Measurements from ENCODE around the gene PTH1R.

Gene PTH1R

DNA sequence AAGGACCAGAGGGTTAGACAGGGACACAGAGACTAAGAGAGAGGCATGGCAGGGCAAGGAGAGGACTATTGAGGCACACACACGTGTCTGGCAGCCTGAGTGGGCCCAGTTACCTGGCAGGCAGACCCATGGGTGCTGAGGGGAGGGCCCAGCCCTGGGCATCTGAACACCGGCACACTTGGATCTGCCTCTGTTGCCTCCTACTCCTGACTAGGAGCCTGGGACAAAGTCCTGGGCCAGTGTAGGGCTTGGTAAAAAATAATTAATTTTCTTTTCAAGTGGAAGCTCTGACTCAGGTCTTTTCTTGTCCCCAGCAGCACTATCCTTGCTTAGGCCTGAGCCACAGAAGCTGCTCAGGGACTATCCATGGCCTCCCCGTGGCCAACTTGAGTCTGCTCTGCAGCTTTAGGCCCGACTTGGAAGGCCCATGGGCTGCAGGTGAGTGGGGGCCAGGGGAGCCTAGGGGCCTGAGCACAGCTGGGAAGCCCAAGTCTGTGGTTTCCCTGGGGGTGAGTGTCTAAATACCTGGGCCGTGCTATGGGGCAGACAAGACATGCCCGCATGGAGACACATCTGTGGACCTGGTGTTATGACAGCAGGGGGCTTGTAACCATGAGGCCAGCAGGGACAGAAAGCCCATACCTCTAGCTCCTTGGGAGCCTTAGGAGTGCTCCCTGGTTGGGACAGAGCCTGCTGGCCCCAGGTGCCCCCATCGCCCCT lies at the start of gene PTH1R:
TSS of gene PTH1R (plus strand) at position 316 of the 720 bp plus-strand sequence. CDS start 5,839 bp downstream, outside the sequence.
- no peak for DNase-seq

DNA sequence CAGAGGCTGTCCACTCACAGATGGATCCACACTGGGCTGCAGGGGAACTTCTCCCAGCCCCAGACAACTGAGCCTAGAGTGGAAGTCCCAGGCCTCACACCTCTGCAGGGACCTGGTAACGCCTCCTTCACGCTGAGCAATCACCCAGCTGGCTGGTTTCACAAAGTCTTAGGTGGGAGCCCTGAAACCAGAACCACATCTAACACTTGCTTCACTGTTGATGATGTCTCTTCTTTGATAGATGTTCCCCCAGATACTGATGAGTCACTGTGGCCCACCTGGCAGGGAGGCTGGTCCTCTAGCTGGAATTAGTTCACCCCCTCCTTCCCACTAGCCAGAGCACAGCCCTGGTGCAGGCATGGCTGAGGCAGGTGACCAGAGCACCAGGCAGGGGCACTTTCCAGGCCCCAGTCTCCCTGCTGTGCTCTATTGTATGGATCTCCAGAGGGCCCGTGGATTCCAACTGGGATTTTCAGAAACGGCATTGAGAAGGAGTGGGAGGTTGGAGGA lies 47.8 kb upstream of the PTH1R start:
- no peak for DNase-seq

GRCh38 chr3:46830801-46831200 lies 46.7 kb upstream of the PTH1R start:
- DNase-seq = no peak

- DNase-seq = no peak
These were observed 46.2 kb upstream of the PTH1R start for GRCh38 chr3:46831316-46831715.

DNA sequence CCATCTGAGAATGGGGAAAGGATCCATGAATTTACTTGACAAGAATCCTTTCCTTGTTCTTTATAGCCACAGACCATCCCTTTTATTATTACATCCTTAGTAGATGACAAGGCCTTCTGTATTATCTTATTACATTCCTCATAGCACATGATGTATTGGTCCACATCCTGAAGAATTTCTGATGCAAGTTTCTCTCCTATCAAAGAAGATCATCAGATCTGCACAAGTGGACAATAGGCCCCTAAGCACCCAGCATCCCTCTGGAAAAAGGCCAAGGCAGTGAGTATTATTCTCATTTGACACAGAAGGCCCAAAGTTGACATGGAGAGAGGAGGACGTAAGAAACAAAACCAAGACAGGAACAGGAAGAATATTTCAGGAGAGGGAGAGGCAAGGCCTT lies 45.7 kb upstream of the PTH1R start:
- DNase-seq = no peak

- DNase-seq = no peak
These were observed 43.9 kb upstream of the PTH1R start for GRCh38 chr3:46833346-46834300.

DNA sequence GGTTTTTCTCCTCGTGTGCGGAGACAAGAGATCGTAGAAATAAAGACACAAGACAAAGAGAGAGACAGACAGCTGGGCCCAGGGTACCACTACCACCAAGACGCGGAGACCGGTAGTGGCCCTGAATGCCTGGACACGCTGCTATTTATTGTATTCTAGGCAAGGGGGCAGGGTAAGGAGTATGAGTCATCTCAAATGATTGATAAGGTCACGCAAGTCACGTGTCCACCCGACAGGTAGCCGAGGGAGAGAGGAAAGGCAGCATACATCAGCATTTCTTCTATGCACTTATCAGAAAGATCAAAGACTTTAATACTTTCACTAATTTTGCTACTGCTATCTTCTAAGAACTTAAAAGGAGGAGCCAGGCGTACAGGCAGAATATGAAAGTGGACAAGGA lies 42.5 kb upstream of the PTH1R start:
- no peak for DNase-seq

- no peak for DNase-seq
These were observed 42.0 kb upstream of the PTH1R start for GRCh38 chr3:46835491-46835890.

GRCh38 chr3:46838301-46838700 lies 39.2 kb upstream of the PTH1R start:
- no peak for DNase-seq

- no peak for DNase-seq
These were observed 37.0 kb upstream of the PTH1R start for GRCh38 chr3:46840491-46840890.

- DNase-seq = no peak
These were observed 34.0 kb upstream of the PTH1R start for GRCh38 chr3:46843508-46843907.

DNA sequence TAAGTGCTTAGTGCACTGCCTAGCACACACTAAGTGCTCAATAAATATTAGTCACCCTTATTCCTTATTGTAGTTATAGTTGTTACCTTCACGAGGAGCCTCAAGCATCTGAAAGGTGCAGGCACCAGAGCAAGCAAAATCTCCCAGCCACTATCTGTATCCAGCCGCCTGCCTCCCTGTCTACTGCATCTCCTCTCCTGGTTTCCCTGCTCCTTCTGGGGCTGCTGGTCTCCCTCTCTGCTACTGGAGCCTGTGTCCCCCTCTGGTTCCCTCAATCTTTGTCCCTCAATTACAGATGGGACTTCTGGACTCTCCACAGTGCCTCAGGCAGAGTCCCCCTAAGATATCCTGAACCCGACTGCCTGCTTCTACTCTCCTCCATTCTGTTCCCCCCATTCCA lies 33.1 kb upstream of the PTH1R start:
- no peak for DNase-seq

DNA sequence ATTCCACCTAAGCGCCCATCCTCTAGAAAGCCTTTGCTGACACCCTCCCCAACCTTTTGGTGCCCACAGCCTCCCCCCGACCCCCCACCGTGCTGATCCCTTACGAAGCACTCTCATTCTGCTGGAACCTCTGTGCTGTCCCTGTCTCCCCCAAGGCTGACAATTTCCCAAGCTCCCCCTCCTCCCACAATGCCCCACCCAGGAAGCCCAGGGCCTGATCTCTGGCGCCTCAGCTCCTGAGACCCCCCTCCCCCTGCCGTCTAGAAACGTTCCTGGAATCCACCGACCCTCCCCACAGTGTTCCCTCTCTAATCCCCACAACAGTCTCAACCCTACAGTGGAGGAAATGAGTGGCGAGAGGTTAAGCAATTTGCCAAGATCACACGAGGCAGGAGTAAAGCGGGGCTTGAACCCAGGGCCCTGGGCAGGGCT lies 32.6 kb upstream of the PTH1R start:
- no peak for DNase-seq

- DNase-seq = peak in 1 of 2 experiments; percentile 29
These were observed 32.1 kb upstream of the PTH1R start for GRCh38 chr3:46845397-46845859.

- DNase-seq = peak; percentile 29 to 65
These were observed 31.5 kb upstream of the PTH1R start for GRCh38 chr3:46845860-46846623.

GRCh38 chr3:46846624-46847542 lies 30.6 kb upstream of the PTH1R start:
- no peak for DNase-seq

DNA sequence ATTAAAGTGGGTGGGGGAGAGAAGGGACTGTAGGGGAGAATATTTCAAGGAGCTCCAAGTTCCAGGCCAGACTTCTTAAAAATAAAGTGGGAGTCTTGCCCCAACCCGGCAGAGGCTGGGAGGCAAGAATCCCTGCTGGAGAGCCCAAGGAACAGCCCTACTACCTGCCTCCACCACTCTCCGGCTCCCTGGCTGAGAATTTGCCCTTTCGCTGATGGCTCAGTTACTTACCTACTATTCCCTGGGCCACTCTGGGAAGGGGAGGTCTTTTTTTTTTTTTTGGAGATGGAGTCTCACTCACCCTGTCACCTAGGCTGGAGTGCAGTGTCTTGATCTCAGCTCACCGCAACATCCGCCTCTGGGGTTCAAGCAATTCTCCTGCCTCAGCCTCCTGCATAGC lies 29.8 kb upstream of the PTH1R start:
- DNase-seq = no peak

DNA sequence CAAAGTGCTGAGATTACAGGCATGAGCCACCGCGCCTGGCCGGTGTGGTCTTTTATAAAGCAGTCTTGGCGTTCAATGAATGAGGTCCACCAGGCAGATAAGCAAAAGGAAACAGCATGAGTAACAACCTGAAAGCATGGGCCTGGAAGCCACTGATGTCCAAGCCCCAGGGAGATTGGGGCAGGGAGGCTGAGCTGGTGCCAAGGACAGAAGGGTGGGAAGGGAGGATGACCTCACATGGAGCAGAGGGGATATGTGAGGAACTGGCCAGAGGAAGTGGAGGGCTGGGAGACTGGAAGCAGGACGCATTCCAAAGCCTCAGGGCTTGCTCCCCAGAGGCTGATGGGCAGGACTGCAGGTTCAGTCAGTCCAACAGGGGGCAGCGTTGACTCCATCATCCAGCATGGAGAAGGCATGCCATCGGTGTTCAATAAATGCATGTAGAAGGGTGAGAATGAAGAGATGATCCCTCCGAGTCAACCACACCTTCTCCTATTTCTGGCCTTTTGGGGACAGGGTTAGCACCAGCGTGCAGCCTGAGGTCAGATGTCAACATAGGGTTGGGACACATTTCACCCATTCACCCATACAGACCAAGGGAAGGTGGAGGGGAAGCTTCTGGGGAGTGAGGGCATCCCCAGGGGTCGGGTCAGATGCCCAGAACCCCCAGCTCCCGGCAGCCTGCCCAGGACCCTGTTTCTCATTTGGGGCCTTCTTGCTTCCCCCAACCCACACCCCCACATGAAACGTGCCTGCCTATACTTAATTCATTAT lies 29.1 kb upstream of the PTH1R start:
- DNase-seq = peak in 1 of 2 experiments; percentile 0

GRCh38 chr3:46849045-46849631 lies 28.4 kb upstream of the PTH1R start:
- no peak for DNase-seq

GRCh38 chr3:46849686-46850467 lies 27.6 kb upstream of the PTH1R start:
- DNase-seq = no peak

All from NCI-H446 (cell line).